ENCODE results near the gene DNAJC17.

- TF ChIP-seq CTCF (IDR thresholded peaks at IDR 0.05; ENCODE audit: insufficient read depth, low read length, poor library complexity, severe bottlenecking) (no peak), EZH2phosphoT487 (conservative IDR thresholded peaks at IDR 0.05; ENCODE audit: low read length) (no peak)
Measured at GRCh38 chr15:40796512-40796911, 10.8 kb downstream of the DNAJC17 start.
